GM18868 (cell line): ENCODE measurements around the gene SNX22.

Experiments used
- ATAC-seq: cut with Tn5 transposase; IDR thresholded peaks from one replicate; pipeline ENCODE4 v1.9.1; 2021; ENCODE audit warnings: mild to moderate bottlenecking, moderate library complexity; ENCODE audit not compliant: unreplicated experiment

Gene SNX22

DNA sequence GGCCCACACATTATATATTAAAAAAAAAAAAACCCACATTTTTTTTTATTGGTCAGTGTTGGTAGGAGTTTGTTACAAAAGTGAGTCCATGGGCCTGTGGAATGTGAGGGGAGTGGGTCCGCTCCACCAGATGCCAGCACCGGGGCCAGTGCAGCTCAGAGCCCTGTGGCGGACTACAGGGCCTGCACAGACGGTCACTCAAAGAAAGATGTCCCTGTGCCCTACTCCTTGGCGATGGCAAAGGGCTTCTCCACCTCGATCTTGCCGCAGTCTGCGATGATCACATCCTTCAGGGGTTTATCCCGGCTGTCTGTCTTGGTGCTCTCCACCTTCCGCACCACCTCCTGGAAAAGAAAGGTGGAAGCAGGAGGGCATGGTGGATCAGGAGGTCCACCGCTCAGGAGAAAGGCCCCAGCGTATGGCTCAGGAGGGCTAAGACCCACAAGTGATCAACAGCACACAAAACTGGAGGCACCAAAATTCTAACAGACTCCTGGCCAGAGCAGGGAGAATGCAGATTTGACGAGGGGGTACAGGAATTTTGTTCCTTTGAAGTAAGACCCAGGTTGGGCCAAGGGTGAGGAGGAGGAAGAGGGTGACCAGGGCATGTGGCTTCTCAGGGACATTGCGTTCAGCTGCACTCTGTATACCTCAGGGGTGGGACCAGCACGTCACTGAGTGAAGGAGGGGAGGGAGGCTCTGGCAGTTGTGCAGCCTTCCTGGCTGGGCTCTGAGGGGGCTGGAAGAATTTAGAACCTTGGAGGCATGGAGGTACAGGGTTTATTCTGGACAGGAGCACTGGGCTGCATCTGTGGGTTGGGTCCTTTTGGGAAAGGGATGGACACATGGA lies 4.5 kb downstream of the SNX22 start:
- no peak for ATAC-seq

DNA sequence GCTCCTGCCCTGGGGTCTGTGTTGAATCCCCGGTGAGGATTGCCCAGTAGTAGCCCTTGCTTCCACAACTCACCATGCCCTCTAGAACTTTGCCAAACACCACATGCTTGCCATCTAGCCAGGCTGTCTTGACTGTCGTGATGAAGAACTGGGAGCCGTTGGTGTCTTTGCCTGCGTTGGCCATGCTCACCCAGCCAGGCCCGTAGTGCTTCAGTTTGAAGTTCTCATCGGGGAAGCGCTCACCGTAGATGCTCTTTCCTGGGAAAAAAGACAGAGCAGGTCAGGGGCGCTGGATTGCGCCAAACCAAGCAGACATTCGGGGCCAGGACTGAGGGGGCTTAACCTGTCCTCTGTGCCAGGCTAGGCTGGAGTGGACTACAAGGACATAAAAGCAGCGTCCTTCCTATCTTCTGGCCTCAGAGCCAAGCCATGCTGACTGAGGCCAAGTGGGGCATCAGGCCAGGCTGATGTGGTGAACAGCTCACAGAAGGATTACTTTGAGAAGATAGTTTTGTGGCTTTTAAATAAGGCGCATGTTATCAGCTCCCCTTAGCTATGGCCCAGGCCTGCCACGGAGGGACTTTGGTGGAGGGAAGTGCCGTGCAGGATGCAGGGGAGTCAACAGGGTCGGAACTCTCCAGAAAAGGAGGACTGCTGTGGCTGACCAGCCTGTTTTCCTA lies 5.3 kb downstream of the SNX22 start:
- ATAC-seq = no peak

DNA sequence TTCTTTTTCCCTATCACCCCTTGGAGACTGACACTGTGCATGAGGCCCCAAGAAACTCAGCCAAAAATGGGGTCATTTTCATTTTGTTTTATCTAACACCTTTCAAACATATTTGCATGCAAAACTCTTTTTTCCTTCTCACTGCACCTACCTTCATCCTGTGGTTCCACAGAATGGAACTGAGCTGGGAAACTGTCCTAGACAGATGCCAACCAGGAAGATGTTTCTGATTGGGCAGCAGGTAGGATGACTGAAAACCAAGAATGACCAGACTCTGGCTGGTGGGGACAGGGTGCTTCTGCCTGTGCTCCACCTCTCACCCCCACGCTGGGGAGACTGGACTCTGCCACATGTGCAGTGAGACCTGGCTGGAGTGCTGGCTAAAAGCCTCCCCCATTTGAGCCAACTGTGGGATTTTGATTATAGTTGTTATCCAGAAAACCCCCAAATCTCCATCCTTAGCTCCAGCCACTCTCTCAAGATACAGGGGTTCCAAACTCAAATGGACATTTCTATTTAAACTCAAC lies 6.1 kb downstream of the SNX22 start:
- no peak for ATAC-seq

DNA sequence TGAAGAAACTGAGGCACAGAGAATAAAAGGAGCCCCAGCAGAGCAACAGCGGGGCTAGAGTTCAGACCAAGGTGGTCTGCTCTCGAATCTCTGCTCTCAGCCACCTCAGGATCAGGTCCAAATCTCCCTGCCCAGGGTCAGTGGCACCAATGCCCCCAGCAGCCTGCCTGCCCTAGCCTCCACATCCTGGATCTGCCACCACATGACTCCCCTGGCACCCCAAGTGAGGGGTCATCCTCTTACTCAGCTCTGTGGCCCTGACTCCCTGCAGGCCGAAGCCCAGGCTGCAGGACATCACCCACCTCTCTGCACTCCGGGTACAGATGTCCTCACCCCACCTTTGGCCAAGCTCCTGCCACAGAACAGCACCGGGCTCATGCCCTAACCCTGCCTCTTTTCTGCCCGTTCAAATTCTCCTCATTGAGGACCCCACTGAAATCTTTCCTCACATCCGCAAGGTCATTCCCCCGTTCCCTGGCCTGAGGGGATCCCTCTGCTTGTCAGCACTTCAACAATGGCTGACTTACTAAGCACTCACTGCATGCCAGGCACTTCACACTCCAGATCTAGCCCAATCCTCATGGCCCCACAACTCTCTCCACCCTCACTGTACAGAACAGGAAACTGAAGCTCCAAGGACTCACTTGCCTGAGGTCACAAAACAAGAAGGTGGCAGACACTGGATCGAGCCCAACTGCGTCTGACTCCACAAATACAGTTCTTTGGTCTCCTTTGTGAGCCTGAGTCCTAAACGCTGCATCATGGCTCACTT lies 7.0 kb downstream of the SNX22 start:
- no peak for ATAC-seq

DNA sequence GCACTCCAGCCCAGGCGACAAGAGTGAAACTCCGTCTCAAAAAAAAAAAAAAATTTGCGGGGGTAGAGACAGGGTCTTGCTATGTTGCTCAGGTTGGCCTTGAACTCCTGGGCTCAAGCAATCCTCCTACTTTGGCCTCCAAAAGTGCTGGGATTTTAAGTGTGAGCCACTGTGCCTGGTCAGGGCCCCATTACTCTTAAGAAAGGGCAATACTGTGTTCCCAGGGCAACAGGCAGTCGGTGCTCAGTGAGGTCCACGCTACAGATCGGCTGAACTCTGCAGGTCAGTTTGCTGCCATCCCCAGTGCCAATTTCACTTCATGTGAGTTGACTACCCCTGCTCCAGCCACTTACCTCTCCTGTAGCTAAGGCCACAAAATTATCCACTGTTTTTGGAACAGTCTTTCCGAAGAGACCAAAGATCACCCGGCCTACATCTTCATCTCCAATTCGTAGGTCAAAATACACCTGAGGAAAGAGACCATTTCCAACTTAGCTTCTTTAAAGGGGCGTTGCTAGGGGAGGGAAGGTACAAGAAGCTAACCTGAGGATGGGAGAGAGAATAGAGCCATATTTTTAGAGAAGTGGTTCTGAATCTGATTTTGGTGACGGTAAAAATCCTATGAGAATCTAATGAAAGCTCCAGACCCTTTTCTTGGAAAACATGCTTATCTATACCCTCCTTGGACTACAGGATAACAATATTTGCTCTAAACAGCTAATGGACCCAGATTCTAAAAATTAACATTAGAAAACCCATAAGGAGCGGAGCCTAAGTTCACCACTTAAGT lies 10.4 kb downstream of the SNX22 start:
- ATAC-seq = no peak

DNA sequence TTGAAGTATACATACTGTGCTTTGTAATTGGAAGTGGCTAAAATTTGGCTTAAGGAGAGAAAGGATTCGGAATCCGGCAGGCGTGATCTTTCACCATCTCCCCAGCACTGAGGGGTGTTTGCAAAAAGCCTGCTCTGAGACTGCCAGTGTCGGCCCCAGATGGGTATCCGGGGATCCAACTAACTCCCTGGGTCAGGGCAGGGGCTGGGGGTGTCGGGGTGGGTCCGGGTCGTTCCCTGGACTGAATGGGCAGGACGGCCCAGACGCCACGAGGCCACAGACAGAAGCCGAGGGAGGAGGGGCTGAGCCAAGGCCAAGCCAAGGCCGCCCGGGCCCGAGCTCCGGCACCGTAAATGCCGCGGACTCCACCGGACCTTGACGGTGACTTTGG lies 10.9 kb downstream of the SNX22 start:
- peak; percentile 19 for ATAC-seq

DNA sequence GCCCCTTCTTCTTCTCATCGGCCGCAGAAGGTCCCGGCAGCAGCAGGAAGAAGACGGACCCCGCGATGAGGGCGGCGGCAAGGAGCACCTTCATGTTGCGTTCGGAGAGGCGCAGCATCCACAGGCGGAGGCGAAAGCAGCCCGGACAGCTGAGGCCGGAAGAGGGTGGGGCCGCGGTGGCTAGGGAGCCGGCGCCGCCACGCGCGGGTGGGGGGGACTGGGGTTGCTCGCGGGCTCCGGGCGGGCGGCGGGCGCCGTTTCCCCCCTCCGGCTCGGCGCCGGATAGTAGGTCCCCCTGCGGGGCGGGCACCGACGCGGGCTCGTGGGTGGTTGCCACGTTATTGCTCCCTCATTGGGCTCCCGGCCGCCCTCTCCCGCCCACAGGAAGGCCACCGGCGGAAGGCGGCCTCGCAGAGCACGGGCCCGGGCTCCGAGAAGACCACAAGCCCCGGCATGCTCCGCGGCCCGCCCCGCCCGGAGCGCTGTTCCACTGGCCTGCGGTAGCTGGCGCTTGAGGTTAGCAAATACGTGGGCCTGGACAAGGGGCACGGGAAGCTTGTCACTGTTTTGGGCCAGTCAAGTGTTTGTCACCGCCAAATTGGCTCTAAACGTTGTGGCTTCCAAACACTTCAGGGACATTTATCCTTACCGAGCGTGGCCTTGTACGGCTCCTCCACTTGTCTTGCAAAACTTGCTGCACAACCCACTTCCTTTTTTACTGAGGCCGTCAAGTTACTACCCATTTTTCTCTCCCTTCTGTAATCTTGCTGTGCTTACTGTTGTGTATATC lies 11.5 kb downstream of the SNX22 start, which contains the start of gene PPIB:
TSS of gene PPIB (minus strand) at position 154 of the 790 bp plus-strand sequence. CDS start at position 118, 36 bp downstream.
- peak; percentile 90 for ATAC-seq

GRCh38 chr15:64163659-64164362 lies 12.3 kb downstream of the SNX22 start:
- no peak for ATAC-seq

DNA sequence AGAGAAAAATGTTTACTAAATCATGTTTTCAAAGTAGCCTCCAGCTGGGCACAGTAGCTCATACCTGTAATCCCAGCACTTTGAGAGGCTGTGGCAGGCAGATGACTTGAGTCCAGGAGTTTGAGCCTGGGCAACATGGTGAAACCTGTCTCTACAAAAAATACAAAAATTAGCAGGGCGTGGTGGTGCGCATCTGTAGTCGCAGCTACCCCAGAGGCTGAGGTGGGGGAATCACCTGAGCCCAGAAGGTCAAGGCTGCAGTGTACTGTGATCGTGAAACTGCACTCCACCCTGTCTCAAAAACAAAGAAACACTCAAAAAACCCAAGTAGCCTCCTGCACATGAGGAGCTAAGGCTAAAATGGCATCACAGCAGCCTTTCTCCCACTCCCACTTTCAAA lies 12.9 kb downstream of the SNX22 start:
- no peak for ATAC-seq

DNA sequence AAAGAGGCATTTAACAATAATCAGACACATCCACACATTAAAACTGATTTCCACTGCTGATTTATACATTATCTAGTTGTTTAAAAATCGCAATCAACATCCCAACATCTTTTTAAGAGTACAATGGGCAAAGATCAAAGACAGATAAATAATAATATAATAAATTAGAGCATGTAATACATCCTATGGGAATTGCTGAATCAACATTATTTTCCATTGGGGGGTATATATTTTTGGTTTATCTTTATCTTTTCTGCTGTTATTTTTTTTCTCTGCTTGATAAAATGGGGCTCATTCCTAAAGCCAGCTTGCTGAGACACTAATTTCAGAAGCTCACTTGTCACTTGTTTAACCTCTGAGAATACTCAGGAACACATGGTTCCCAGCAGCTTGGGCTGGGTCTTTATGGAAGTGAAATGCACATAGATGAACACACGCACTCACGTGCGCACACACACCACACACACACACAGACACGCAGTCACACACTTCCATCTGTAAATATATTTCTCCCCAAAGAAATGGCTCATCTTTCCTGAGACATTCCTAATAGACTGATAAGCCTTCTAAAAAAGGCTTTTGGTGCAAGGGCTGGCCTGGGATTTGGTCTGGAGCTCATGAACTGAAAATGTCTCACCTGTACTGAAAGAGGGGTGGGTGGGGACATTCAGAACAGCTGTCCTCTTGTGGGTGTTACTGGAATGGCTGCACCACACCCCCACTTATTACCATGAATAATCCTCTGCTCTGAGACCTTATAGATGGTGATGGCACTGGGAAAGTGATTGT lies 14.8 kb downstream of the SNX22 start:
- no peak for ATAC-seq

GRCh38 chr15:64180235-64180824 lies 28.8 kb downstream of the SNX22 start:
- ATAC-seq = no peak

DNA sequence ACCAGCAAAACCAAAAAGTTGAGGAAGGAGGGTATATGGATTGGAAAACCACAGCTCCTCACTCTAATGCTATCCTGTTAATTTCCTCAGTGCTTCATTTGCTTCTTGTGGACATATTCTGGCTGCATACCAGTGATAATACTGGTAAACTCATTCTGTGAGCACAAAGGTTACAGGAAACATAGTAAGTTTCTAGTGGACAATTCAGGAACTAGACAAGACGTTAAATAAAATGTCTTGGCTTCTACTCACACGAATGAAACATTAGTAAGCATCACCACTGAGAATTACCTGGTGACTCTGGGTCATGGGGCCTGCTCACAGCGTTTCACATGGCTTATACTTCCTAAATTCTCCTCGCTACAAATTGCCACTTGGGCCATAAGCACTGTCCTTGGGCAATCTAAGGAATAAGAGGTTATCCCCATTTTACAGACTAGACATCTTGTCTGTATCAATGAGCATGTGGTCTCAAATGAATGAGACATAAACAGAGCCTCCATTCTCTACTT lies 31.4 kb downstream of the SNX22 start:
- no peak for ATAC-seq

GRCh38 chr15:64185146-64185911 lies 33.8 kb downstream of the SNX22 start:
- no peak for ATAC-seq

DNA sequence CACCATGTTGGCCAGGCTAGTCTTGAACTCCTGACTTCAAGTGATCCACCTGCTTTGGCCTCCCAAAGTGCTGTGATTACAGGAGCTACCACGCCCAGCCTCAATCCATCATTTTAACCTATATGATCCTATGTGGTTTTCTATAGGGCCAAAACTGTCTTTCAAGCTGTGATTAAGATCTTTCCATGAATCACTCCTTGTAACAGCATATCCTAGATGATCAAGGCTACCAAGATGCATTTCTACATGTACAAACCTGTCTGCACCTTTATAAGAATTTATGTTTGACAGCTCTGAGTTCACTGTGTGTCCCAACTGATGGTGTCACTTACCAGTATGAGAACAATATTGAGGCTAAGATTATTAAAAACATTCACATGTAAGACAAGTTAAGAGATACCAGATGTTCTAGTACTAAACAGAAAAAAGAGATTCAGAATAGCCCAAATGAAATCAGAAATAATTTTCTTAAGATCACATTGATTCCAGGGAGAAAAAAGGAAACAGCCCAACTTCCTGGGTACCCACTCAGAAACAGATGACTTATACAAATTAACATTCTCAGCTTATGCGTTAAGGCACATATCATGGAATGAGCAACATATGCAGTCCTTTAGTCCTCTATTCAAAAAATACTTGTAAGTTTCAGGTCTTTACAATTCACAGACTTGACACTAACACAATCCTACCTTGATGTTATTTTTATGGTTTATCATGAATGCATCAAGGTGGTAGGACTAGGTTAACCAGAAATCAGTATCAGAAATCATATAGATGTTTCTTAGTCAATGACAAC lies 36.1 kb downstream of the SNX22 start:
- no peak for ATAC-seq

GRCh38 chr15:64191971-64192830 lies 40.7 kb downstream of the SNX22 start:
- no peak for ATAC-seq
